HuH-7 (cell line): ENCODE results near the gene PTGDR2.

ENCODE experiments used
- DNase-seq: peaks from one replicate; pipeline ENCODE4 v3.0.0; 2011; ENCODE audit warnings: low spot score

Gene PTGDR2

GRCh38 chr11:60809691-60810090 is 46.1 kb downstream of the PTGDR2 start:
- no peak for DNase-seq

GRCh38 chr11:60809249-60809648 is 46.5 kb downstream of the PTGDR2 start:
- no peak for DNase-seq

DNA sequence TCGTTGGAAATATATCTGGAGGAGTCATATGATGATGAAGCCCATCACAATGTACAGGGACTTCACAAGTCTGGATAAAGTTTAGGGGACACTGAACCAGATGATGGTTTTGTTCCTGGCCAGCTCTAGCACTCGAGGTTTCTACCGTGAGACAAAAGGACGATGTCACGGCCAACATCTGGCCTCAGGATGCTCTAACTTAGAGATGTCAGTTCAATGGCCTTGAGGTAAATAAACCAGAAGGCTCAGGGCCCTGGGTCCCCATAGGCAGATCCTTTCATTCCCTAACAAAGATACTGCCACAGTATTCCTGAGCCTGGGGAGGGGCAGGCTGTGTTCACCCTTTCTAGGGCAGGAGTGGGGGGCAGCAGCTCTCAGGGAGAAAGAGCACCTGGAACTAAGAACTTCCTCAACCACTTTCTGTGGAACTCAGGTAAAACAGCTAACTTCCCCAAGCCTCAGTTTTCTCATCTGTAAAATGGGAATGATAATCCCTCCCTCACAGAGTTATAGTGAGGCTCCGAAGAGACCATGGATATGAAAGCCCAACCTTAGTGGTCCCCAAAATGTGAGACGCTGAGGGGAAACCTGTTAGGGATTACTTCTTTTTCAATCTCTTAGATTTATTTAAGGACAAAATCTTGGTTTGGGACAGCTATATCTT is 52.3 kb downstream of the PTGDR2 start:
- DNase-seq = no peak

GRCh38 chr11:60801194-60801593 is 54.6 kb downstream of the PTGDR2 start:
- DNase-seq = no peak
